ENCODE results near the gene SLC25A48.

The SLC25A48 gene

DNA sequence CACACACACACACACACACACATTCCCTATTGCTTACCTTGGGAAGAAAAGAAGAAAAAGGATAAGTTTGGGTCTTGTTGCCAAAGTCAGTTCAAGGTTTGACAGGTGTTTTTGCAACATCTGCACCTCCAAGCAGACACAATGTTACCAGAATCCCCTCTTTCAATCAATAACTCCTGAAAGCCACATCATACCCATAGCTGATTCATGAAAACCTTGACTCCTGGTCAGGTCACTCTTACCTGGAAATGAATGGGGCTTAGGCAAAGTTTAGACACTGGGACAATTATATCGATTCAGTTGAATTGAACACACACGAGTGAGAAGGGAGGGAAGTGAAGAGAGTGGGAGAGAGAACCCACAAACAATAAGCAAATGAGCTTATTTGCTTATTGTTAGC is 34.2 kb downstream of the SLC25A48 start (continued):
- TF ChIP-seq, protein P1, sequence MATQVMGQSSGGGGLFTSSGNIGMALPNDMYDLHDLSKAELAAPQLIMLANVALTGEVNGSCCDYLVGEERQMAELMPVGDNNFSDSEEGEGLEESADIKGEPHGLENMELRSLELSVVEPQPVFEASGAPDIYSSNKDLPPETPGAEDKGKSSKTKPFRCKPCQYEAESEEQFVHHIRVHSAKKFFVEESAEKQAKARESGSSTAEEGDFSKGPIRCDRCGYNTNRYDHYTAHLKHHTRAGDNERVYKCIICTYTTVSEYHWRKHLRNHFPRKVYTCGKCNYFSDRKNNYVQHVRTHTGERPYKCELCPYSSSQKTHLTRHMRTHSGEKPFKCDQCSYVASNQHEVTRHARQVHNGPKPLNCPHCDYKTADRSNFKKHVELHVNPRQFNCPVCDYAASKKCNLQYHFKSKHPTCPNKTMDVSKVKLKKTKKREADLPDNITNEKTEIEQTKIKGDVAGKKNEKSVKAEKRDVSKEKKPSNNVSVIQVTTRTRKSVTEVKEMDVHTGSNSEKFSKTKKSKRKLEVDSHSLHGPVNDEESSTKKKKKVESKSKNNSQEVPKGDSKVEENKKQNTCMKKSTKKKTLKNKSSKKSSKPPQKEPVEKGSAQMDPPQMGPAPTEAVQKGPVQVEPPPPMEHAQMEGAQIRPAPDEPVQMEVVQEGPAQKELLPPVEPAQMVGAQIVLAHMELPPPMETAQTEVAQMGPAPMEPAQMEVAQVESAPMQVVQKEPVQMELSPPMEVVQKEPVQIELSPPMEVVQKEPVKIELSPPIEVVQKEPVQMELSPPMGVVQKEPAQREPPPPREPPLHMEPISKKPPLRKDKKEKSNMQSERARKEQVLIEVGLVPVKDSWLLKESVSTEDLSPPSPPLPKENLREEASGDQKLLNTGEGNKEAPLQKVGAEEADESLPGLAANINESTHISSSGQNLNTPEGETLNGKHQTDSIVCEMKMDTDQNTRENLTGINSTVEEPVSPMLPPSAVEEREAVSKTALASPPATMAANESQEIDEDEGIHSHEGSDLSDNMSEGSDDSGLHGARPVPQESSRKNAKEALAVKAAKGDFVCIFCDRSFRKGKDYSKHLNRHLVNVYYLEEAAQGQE (tag by site-specific recombination; IDR thresholded peaks at IDR 0.05), result no peak
- no peak for TF ChIP-seq PRDM4 (tag by site-specific recombination; IDR thresholded peaks at IDR 0.05)
- no peak for TF ChIP-seq ZNF664 (tag by site-specific recombination; IDR thresholded peaks at IDR 0.05)
- no peak for TF ChIP-seq ZNF10 (tag by site-specific recombination; IDR thresholded peaks at IDR 0.05)
- TF ChIP-seq ZNF843 (tag by site-specific recombination; IDR thresholded peaks at IDR 0.05), result no peak
- no peak for TF ChIP-seq KLF16 (tag by site-specific recombination; IDR thresholded peaks at IDR 0.05)
- no peak for TF ChIP-seq ZNF175 (tag by site-specific recombination; IDR thresholded peaks at IDR 0.05)
- no peak for TF ChIP-seq GLI4 (tag by site-specific recombination; IDR thresholded peaks at IDR 0.05)
- no peak for TF ChIP-seq ZNF362 (tag by site-specific recombination; IDR thresholded peaks at IDR 0.05)
- no peak for TF ChIP-seq ZNF211 (tag by site-specific recombination; IDR thresholded peaks at IDR 0.05; ENCODE audit: low read depth)

- no peak overlapping the region for H3K27ac ChIP-seq (ENCODE audit: extremely low read depth, low read depth, low read length)
- ChIA-PET POLR2A (interaction anchor here (1.0 kb wide), 1 partner anchor 263 kb away, joined by 3 read pairs; the partner anchor contains the start of gene SMAD5), CTCF (interaction anchor here (0.6 to 1.4 kb wide), 4 partner anchors 19 to 304 kb away, joined by 3 to 6 read pairs (median 4); partner anchors contain the start of gene SLC25A48)
- TF ChIP-seq, protein P2, sequence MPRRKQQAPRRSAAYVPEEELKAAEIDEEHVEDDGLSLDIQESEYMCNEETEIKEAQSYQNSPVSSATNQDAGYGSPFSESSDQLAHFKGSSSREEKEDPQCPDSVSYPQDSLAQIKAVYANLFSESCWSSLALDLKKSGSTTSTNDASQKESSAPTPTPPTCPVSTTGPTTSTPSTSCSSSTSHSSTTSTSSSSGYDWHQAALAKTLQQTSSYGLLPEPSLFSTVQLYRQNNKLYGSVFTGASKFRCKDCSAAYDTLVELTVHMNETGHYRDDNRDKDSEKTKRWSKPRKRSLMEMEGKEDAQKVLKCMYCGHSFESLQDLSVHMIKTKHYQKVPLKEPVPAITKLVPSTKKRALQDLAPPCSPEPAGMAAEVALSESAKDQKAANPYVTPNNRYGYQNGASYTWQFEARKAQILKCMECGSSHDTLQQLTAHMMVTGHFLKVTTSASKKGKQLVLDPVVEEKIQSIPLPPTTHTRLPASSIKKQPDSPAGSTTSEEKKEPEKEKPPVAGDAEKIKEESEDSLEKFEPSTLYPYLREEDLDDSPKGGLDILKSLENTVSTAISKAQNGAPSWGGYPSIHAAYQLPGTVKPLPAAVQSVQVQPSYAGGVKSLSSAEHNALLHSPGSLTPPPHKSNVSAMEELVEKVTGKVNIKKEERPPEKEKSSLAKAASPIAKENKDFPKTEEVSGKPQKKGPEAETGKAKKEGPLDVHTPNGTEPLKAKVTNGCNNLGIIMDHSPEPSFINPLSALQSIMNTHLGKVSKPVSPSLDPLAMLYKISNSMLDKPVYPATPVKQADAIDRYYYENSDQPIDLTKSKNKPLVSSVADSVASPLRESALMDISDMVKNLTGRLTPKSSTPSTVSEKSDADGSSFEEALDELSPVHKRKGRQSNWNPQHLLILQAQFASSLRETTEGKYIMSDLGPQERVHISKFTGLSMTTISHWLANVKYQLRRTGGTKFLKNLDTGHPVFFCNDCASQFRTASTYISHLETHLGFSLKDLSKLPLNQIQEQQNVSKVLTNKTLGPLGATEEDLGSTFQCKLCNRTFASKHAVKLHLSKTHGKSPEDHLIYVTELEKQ (tag by site-specific recombination; IDR thresholded peaks at IDR 0.05; ENCODE audit: borderline replicate concordance), result no peak
- TF ChIP-seq, protein P3, sequence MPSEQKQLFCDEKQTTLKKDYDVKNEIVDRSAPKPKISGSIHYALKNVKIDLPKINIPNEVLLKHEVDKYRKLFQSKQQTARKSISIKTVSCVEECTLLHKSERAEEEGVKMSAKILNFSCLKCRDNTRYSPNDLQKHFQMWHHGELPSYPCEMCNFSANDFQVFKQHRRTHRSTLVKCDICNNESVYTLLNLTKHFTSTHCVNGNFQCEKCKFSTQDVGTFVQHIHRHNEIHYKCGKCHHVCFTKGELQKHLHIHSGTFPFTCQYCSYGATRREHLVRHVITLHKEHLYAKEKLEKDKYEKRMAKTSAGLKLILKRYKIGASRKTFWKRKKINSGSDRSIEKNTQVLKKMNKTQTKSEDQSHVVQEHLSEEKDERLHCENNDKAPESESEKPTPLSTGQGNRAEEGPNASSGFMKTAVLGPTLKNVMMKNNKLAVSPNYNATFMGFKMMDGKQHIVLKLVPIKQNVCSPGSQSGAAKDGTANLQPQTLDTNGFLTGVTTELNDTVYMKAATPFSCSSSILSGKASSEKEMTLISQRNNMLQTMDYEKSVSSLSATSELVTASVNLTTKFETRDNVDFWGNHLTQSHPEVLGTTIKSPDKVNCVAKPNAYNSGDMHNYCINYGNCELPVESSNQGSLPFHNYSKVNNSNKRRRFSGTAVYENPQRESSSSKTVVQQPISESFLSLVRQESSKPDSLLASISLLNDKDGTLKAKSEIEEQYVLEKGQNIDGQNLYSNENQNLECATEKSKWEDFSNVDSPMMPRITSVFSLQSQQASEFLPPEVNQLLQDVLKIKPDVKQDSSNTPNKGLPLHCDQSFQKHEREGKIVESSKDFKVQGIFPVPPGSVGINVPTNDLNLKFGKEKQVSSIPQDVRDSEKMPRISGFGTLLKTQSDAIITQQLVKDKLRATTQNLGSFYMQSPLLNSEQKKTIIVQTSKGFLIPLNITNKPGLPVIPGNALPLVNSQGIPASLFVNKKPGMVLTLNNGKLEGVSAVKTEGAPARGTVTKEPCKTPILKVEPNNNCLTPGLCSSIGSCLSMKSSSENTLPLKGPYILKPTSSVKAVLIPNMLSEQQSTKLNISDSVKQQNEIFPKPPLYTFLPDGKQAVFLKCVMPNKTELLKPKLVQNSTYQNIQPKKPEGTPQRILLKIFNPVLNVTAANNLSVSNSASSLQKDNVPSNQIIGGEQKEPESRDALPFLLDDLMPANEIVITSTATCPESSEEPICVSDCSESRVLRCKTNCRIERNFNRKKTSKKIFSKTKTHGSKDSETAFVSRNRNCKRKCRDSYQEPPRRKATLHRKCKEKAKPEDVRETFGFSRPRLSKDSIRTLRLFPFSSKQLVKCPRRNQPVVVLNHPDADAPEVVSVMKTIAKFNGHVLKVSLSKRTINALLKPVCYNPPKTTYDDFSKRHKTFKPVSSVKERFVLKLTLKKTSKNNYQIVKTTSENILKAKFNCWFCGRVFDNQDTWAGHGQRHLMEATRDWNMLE (tag by site-specific recombination; conservative IDR thresholded peaks at IDR 0.05; ENCODE audit: low read depth), result no peak
- no peak for TF ChIP-seq ZIC2 (tag by site-specific recombination; IDR thresholded peaks at IDR 0.05)
- no peak for TF ChIP-seq ZNF223 (tag by site-specific recombination; IDR thresholded peaks at IDR 0.05)
- TF ChIP-seq ZEB2 (tag by site-specific recombination; IDR thresholded peaks at IDR 0.05), result no peak
- TF ChIP-seq ZNF707 (tag by site-specific recombination; IDR thresholded peaks at IDR 0.05), result no peak
- no peak for TF ChIP-seq ZNF266 (tag by site-specific recombination; IDR thresholded peaks at IDR 0.05; ENCODE audit: low read depth)
- H3K36me3 ChIP-seq (ENCODE audit: control insufficient read depth in 2 of 2, insufficient read depth in 1 of 2, low read length in 2 of 2), result no peaks in the 10 kb centered on the region
- H3K4me1 ChIP-seq (ENCODE audit: control insufficient read depth, insufficient read depth, low read length), result no peaks in the 10 kb centered on the region
- H3K9me3 ChIP-seq (ENCODE audit: control insufficient read depth, insufficient read depth, low read depth, low read length), result no peaks in the 10 kb centered on the region
- H3K4me3 ChIP-seq (ENCODE audit: low read depth, low read length), result no peak overlapping the region
Measured at GRCh38 chr5:135869276-135869675, 34.8 kb downstream of the SLC25A48 start.

Data from HEK293 (cell line).